Tibial artery (tissue), 4 donors: ENCODE measurements around the gene CER1.

Source experiments
- DNase-seq, 2 donors: peaks; one replicate each; pipeline ENCODE4 v3.0.0-alpha.2; 2019
- H3K27ac ChIP-seq, 2 donors: fragments of 200-600 bp; sonication (generic) in 1 of 2; 1 replicate in 1 of 2; 2 replicates in 1 of 2; pipeline ENCODE4 v1.5.1; 2018 to 2019; ENCODE audit warnings: mild to moderate bottlenecking in 1 of 2
- H3K27me3 ChIP-seq, 2 donors: fragments of 200-600 bp; sonication (generic) in 1 of 2; one replicate each; pipeline versions ENCODE4 v1.5.1 to v1.6.0; 2016 to 2019
- H3K36me3 ChIP-seq, 3 donors: fragments of 200-600 bp; sonication (generic) in 2 of 3; one replicate each; pipeline ENCODE4 v1.5.1; 2016 to 2019; ENCODE audit warnings: mild to moderate bottlenecking in 2 of 3
- H3K4me1 ChIP-seq, 4 donors: fragments of 200-600 bp; sonication (generic) in 2 of 4; 1 replicate in 3 of 4; 2 replicates in 1 of 4; pipeline ENCODE4 v1.5.1; 2016 to 2019
- H3K4me3 ChIP-seq, 2 donors: fragments of 200-600 bp; sonication (generic) in 1 of 2; 1 replicate in 1 of 2; 2 replicates in 1 of 2; pipeline ENCODE4 v1.5.1; 2018 to 2019; ENCODE audit warnings: mild to moderate bottlenecking in 2 of 2
- H3K9me3 ChIP-seq, 3 donors: fragments of 200-600 bp; sonication (generic) in 1 of 3; one replicate each; pipeline ENCODE4 v1.5.1; 2016 to 2019
- CTCF ChIP-seq, 2 experiments: fragments of 200-600 bp in 1 of 2; fragments of 450-650 bp in 1 of 2; IDR thresholded peaks; one replicate each; pipeline ENCODE4 v1.5.1; 2017 to 2019; ENCODE audit warnings: antibody characterized with exemption in 2 of 2, mild to moderate bottlenecking in 1 of 2, moderate library complexity in 1 of 2
- intact Hi-C: fragments of 100-400 bp; cut with DNase I; formaldehyde crosslinking; loops from one replicate; pipeline ENCODE4 v1.15.0; 2023; ENCODE audit warnings: low total_unique reads

Gene CER1

GRCh38 chr9:14733133-14733532 is 10.6 kb upstream of the CER1 start:
- H3K27me3 ChIP-seq = no peaks in the 10 kb centered on the region
- no peak for TF ChIP-seq CTCF (IDR thresholded peaks at IDR 0.05)
- intact Hi-C loops = no loop called here

GRCh38 chr9:14731294-14731981 is 8.9 kb upstream of the CER1 start:
- no peaks in the 10 kb centered on the region for H3K4me1 ChIP-seq
- H3K9me3 ChIP-seq = no peaks in the 10 kb centered on the region
- H3K4me3 ChIP-seq = no peak overlapping the region
- intact Hi-C loops = no loop called here
- TF ChIP-seq CTCF (IDR thresholded peaks at IDR 0.05) = no peak
- no peak for DNase-seq
- peaks cover 0 to 8% (median 3%) of the 10 kb centered on the region in 3 donors for H3K36me3 ChIP-seq
- no peaks in the 10 kb centered on the region for H3K27me3 ChIP-seq
- no peak overlapping the region for H3K27ac ChIP-seq

More at GRCh38 chr9:14733133-14733532, 10.6 kb upstream of the CER1 start:
- Histone ChIP-seq H3K4me1 (no peaks in the 10 kb centered on the region), H3K4me3 (no peak overlapping the region), H3K9me3 (no peaks in the 10 kb centered on the region), H3K36me3 (peaks cover 4 to 20% (median 18%) of the 10 kb centered on the region in 3 donors), H3K27ac (no peak overlapping the region)
- no peak for DNase-seq

GRCh38 chr9:14730461-14730898 is 7.9 kb upstream of the CER1 start:
- intact Hi-C loops = no loop called here
- no peaks in the 10 kb centered on the region for H3K27me3 ChIP-seq
- no peaks in the 10 kb centered on the region for H3K4me1 ChIP-seq
- no peak overlapping the region for H3K4me3 ChIP-seq
- no peaks in the 10 kb centered on the region for H3K9me3 ChIP-seq
- H3K27ac ChIP-seq = no peak overlapping the region
- TF ChIP-seq CTCF (IDR thresholded peaks at IDR 0.05) = no peak
- H3K36me3 ChIP-seq = peaks cover 0 to under 1% (median 0%) of the 10 kb centered on the region in 3 donors
- DNase-seq = no peak

GRCh38 chr9:14723301-14723700 is 768 bp upstream of the CER1 start:
- Histone ChIP-seq H3K4me3 (no peak overlapping the region), H3K27ac (no peak overlapping the region), H3K27me3 (no peaks in the 10 kb centered on the region), H3K9me3 (no peaks in the 10 kb centered on the region), H3K36me3 (no peaks in the 10 kb centered on the region), H3K4me1 (no peaks in the 10 kb centered on the region)
- TF ChIP-seq CTCF (IDR thresholded peaks at IDR 0.05) = no peak
- intact Hi-C loops = no loop called here
- DNase-seq = no peak

DNA sequence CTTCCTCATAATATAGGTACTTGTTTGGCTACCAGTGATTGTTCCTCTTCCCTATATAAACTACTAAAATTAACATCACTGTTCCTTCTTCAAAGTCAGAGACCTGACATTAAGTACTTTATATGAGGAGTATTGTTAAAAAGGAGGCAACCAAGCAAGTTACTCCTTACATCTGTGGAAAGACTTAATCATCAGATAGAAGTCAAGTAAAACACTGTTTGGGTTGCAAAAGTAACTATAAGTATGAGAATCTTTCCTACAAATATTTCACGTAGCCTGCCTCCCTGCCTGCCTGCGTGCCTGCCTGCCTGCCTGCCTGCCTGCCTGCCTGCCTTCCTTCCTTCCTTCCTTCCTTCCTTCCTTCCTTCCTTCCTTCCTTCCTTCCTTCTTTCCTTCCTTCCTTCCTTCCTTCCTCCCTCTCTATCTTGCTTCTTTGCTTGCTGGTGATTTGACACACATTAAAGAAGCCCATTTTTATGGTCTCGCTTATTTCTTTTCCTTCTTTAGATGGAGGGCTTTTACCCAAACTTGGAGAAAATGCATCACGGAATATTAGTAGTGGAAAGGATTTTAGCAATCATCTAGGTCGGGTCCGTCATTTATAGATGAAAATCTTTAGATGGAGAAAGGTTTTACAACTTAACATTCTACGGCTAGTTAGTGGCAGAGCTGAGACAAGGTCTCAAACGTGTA is 3.2 kb downstream of the CER1 start:
- Histone ChIP-seq H3K4me1 (no peaks in the 10 kb centered on the region), H3K27me3 (no peaks in the 10 kb centered on the region), H3K36me3 (no peaks in the 10 kb centered on the region), H3K4me3 (no peak overlapping the region), H3K27ac (no peak overlapping the region), H3K9me3 (no peaks in the 10 kb centered on the region)
- DNase-seq = no peak
- no peak for TF ChIP-seq CTCF (IDR thresholded peaks at IDR 0.05)
- intact Hi-C loops = no loop called here
